ENCODE data around the gene IRF5.

Gene IRF5

GRCh38 chr7:128894101-128894440 lies 43.7 kb upstream of the IRF5 start:
- no peaks in the 10 kb centered on the region for H4K20me1 ChIP-seq (ENCODE audit: control insufficient read depth, insufficient read depth, low read depth, low read length)
- TF ChIP-seq, protein P1, sequence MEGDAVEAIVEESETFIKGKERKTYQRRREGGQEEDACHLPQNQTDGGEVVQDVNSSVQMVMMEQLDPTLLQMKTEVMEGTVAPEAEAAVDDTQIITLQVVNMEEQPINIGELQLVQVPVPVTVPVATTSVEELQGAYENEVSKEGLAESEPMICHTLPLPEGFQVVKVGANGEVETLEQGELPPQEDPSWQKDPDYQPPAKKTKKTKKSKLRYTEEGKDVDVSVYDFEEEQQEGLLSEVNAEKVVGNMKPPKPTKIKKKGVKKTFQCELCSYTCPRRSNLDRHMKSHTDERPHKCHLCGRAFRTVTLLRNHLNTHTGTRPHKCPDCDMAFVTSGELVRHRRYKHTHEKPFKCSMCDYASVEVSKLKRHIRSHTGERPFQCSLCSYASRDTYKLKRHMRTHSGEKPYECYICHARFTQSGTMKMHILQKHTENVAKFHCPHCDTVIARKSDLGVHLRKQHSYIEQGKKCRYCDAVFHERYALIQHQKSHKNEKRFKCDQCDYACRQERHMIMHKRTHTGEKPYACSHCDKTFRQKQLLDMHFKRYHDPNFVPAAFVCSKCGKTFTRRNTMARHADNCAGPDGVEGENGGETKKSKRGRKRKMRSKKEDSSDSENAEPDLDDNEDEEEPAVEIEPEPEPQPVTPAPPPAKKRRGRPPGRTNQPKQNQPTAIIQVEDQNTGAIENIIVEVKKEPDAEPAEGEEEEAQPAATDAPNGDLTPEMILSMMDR (IDR thresholded peaks at IDR 0.05; ENCODE audit: low read depth, low read length, poor library complexity, severe bottlenecking), result no peak
- TF ChIP-seq EZH2phosphoT487 (IDR thresholded peaks at IDR 0.05; ENCODE audit: borderline replicate concordance, low read length), result no peak
- H3K4me2 ChIP-seq (ENCODE audit: low read length), result no peak overlapping the region
- H3K9me3 ChIP-seq (ENCODE audit: control insufficient read depth, insufficient read depth, low read length), result no peaks in the 10 kb centered on the region
- H3F3A ChIP-seq (ENCODE audit: control insufficient read depth, insufficient read depth), result peaks cover 4% of the 10 kb centered on the region; the same call in 1 of the 2 replicates
- no peaks in the 10 kb centered on the region for H3K36me3 ChIP-seq (ENCODE audit: control insufficient read depth, low read length)
- H3K4me1 ChIP-seq (ENCODE audit: control insufficient read depth, low read length), result no peaks in the 10 kb centered on the region; the same call in 1 of the 2 replicates
- peaks cover 35% of the 10 kb centered on the region for H3K27me3 ChIP-seq (ENCODE audit: control insufficient read depth, low read length)
- no peak overlapping the region for H3K27ac ChIP-seq (ENCODE audit: low read depth, low read length)
- no peak overlapping the region for H3K4me3 ChIP-seq (ENCODE audit: low read length)
- no peaks in the 10 kb centered on the region for H3K79me2 ChIP-seq (ENCODE audit: control insufficient read depth, low read length)
- H3K9me2 ChIP-seq (replicated peaks; ENCODE audit: control insufficient read depth, low read length), result no peaks in the 10 kb centered on the region

DNA sequence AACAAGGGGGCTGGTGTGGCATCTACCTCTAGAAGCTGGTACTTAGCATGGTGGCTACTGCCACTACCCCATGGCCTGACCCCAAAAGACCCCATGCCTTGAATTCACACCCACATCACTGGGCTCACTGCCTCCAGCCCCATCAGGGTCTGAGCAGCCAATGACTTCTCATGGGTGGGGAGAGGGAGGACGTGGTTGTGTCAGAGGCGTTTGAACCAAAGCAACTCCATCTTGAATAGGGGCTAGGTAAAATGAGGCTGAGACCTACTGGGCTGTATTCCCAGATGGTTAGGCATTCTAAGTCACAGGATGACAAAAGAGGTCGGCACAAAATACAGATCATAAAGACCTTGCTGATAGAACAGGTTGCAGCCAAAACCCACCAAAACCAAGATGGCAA lies 42.4 kb upstream of the IRF5 start:
- Histone ChIP-seq H3K79me2 (ENCODE audit: control insufficient read depth, low read length) (no peaks in the 10 kb centered on the region), H3K4me1 (ENCODE audit: control insufficient read depth, low read length) (no peaks in the 10 kb centered on the region; the same call in 1 of the 2 replicates), H4K20me1 (ENCODE audit: control insufficient read depth, insufficient read depth, low read depth, low read length) (no peaks in the 10 kb centered on the region), H3K27me3 (ENCODE audit: control insufficient read depth, low read length) (peaks cover 27% of the 10 kb centered on the region), H3F3A (ENCODE audit: control insufficient read depth, insufficient read depth) (no peaks in the 10 kb centered on the region), H3K4me2 (ENCODE audit: low read length) (no peak overlapping the region), H3K27ac (ENCODE audit: low read depth, low read length) (no peak overlapping the region), H3K36me3 (ENCODE audit: control insufficient read depth, low read length) (no peaks in the 10 kb centered on the region), H3K9me3 (ENCODE audit: control insufficient read depth, insufficient read depth, low read length) (0 out of 2 replicates have a peak, but pooled peaks cover 5% of the 10 kb centered on the region), H3K4me3 (ENCODE audit: low read length) (no peak overlapping the region), H3K9me2 (replicated peaks; ENCODE audit: control insufficient read depth, low read length) (no peaks in the 10 kb centered on the region)
- TF ChIP-seq, protein P1 (IDR thresholded peaks at IDR 0.05; ENCODE audit: low read depth, low read length, poor library complexity, severe bottlenecking), result no peak
- no peak for TF ChIP-seq EZH2phosphoT487 (IDR thresholded peaks at IDR 0.05; ENCODE audit: borderline replicate concordance, low read length)

GRCh38 chr7:128899392-128899791 lies 38.3 kb upstream of the IRF5 start:
- TF ChIP-seq, protein P1 (IDR thresholded peaks at IDR 0.05; ENCODE audit: low read depth, low read length, poor library complexity, severe bottlenecking), result no peak
- TF ChIP-seq EZH2phosphoT487 (IDR thresholded peaks at IDR 0.05; ENCODE audit: borderline replicate concordance, low read length), result no peak
- Histone ChIP-seq H4K20me1 (ENCODE audit: control insufficient read depth, insufficient read depth, low read depth, low read length) (no peaks in the 10 kb centered on the region), H3K36me3 (ENCODE audit: control insufficient read depth, low read length) (no peaks in the 10 kb centered on the region), H3K4me1 (ENCODE audit: control insufficient read depth, low read length) (peaks cover 2% of the 10 kb centered on the region), H3K27me3 (ENCODE audit: control insufficient read depth, low read length) (peaks cover 10% of the 10 kb centered on the region; the same call in 1 of the 2 replicates), H3K9me2 (replicated peaks; ENCODE audit: control insufficient read depth, low read length) (no peaks in the 10 kb centered on the region), H3F3A (ENCODE audit: control insufficient read depth, insufficient read depth) (no peaks in the 10 kb centered on the region), H3K4me3 (ENCODE audit: low read length) (no peak overlapping the region), H3K9me3 (ENCODE audit: control insufficient read depth, insufficient read depth, low read length) (0 out of 2 replicates have a peak, but pooled peaks cover 5% of the 10 kb centered on the region), H3K27ac (ENCODE audit: low read depth, low read length) (no peak overlapping the region), H3K79me2 (ENCODE audit: control insufficient read depth, low read length) (no peaks in the 10 kb centered on the region), H3K4me2 (ENCODE audit: low read length) (no peak overlapping the region)
